Activated naive CD4-positive, alpha-beta T cell treated with Interleukin-2 at 50 U/mL for 16 hours (primary cell): Measurements from ENCODE around the gene MYLK4.

Experiments used
- DNase-seq: peaks from one replicate; pipeline ENCODE4 v3.0.0-alpha.2; 2020

Gene MYLK4

DNA sequence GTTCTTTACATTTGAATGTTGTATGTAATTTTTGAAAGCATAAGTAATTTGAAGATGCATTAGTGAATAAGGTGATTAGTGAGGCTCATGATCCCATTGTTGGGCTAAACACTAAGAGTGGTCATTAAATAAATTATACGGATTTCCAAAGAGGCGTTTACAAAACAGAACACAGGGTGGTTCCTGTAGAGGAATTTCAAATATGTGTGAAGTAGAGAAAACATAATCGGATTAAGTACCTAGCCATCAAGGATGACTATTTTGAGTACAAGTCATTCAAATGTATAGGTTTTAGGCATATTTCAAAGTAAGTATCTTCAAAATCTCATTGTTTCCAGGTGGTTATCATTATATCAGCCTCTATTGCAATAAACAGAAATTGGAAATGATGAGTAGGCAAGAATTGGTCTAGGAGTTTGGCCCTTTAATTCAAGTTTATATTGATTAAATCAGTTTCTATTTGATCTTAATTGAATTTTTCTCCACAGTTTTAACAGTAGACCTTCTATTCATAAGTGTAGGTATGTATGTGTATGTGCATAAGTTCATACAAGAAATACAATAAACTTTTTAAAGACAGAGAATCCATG lies 94.8 kb downstream of the MYLK4 start:
- DNase-seq: no peak

DNA sequence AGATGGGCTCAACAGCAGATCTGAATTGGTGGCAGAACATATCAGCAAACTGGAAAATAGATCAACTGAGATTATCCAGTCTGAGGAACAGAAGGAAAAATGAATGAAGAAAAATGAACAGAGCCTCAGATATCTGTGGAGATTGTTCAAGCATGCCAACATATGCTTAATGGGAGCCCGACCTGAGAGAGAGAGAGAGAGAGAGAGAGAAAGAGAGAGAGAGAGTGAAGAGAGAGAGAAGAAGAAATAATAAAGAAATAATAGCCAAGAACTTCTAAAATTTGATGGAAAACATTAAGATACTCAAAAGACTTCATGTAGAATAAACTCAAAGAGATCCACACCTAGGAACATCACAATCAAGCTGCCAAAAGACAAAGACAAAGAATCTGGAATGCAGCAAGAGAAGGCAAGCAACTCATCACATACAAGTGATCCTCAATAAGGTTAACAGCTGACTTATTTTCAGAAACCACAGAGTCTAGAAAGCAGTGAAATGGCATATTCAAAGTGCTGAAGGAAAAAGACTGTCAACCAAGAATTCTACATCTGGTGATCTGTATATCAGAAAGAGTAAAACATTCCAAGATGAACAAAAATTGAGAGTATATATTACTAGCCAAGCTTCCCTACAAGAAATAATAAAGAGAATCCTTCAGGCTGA lies 97.2 kb downstream of the MYLK4 start:
- DNase-seq: no peak

DNA sequence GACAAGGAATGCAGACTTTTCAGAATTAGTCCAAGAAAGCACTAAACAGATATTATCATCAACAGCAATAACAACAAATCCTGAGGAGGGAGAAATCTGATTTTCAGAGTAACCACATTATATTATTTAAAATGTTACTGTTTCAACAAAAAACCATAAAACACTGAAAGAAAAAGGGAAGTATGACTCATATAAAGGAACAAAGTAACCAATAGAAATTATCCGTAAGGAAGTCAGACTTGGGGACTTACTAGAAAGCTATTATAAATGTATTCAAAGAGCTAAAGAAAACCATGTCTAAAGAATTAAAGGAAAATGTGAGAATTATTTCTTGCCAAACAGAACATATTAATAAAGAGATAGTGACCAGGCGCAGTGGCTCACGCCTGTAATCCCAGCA lies 98.1 kb downstream of the MYLK4 start:
- DNase-seq: no peak

DNA sequence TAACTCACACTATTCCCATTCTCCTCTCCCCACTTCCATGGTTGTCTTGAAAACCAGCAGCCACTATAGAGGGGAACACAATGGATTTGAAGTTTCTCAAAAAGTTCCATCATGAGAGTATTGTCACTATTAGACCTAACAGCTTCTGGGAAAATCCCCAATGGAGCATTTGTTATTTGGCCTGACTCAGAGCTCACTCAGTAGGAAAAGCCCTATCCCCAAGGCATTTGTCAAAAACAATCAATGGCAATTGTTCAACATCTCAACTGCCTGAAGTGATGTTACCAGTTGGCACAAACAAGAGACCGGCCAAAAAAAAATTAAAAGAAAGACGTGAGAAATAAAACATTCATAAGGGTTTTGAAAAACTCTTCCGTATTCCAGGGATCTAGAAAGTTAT lies 98.8 kb downstream of the MYLK4 start:
- no peak for DNase-seq

DNA sequence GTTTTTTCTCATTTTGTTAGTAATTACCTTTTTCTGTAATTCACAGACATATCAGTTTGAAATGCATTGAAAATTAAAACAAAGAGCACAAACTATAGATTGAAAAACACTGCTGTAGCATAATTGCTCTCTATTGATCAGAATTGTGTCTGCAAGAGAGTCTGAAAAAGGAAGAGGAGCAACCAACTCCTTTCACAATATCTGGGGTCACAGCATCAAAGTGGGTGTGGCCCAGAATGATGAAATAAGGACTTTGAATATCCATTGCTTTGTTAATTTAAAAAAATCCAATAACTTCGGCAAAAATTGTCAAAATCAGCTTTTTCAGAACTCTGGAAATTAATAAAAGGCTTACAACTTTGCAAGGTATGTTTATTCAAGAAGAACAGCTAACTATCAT lies 99.2 kb downstream of the MYLK4 start:
- DNase-seq: no peak

DNA sequence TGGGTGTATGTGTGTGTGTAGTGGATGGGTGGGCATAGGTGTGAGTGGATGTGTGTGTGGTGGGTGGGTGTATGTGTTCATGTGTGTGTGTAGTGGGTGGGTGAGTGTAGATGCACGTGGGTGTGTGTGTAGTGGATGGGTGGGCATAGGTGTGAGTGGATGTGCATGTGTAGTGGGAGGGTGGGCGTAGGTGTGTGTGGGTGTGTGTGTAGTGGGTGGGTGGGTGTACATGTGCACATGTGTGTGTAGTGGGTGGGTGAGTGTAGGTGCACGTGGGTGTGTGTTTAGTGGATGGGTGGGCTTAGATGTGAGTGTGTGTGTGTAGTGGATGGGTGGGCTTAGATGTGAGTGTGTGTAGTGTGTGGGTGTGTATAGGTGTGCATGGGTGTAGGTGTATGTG lies 104.4 kb downstream of the MYLK4 start:
- DNase-seq: no peak

DNA sequence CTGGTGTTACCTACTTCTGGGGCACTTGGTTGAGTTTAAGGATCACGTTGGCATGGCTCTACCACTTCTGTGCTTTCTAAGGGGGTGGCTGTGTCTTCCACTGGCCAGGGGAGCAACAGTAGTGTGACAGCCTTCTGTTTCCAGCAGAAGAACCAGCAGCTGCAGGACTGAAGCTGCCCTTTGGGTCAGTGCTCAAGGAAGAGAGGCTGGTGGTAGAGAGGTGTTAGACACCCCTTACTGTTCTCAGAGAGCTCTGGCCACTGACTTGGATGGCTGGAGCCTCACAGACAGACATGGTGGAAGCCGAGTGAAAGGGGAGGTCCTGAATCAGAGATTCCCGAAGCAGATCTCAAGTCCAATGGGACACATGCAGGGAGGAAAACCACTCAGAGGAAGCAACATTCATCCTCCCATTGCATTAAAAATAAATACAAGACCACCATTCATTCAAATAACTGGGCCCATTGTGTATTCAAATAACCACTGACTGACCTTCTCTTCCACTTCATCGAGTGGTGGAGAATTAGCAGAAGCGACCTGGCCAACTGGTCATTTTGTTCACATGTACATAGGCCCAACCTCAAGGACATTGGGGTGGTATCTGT lies 106.7 kb downstream of the MYLK4 start:
- no peak for DNase-seq

DNA sequence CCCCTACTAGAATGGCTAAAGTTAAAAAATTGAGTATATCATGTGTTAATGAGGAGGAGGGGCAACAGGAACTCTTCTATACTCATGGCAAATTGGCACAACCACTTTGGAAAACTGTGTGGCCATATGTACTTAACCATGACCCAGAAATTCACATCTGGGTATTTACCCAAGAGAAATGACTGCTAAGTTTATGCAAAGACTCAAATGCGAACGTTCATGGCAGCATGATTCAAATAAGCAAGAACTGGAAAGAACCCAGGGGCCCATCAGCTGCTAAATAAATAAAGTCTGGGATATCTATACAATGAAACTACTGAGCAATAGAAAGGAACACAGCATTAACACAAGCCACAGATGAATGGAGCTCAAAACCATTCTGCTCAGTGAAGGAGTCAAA lies 107.6 kb downstream of the MYLK4 start:
- no peak for DNase-seq

DNA sequence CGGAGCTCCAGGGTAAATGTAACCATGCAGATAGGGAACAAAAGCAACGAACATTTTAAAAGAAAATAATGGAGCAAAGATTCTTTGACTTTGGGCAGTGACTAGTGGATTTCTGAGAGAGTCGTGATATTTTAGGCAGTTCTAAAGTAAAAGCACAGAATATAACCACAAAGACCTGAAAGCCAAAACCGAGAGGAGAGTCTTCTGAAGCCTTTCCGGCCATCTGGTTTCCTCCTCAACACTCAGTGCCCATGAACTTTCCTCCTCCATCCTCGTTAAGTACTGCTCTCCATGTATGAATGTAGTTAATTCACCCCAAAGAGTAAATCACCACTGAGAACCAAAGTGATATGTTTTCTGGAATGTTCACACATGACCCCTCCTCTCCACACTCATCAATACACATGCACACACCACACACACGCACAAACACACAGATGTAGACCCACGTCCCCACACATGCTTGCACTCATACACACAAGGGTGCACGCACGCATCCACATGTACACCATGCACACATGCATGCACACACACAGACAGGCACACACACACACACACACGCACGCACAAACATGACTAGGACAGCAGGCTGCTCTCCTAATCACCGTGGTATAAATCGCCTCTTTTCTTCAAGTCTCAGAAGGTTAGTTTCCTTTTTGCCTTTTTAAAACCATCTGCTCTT lies 109.5 kb downstream of the MYLK4 start:
- DNase-seq: no peak

DNA sequence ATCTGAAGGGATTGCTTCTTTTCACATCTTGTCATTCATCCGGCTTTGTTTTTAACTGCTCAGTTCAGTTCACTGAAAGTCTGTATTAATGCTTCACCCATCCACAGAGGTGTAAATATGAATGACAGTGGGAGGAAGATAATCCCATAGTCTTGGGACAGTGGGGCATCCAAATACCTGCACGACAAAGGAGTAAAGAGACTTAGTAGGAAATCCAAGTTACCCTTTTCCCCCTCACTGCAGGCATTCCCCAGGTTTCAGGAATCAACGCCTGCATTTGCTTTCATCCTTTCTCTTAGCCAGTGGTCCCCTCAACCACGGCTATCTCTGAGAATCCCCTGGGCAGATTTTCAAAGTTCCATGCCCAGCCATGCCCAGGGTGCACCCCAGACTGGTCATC lies 110.2 kb downstream of the MYLK4 start:
- no peak for DNase-seq

DNA sequence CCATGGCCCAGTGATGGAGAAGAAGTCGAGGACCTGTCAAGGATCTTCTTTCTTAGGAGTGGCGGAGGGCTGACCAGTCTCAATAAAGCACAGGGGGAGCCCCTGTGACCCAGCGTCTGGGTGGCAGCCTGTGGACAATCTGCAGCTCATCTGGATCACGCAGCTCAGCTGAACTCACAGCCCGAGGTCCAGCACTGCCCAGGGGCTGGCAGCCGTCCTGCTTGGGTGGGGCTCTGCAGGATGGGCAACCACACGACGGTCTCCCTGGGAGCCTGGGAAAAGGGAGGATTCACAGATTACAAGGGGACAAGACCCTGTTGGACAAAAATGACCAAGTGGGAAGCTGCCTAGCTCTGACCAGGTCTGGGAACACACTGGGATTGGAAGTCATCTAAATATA lies 110.8 kb downstream of the MYLK4 start:
- no peak for DNase-seq

DNA sequence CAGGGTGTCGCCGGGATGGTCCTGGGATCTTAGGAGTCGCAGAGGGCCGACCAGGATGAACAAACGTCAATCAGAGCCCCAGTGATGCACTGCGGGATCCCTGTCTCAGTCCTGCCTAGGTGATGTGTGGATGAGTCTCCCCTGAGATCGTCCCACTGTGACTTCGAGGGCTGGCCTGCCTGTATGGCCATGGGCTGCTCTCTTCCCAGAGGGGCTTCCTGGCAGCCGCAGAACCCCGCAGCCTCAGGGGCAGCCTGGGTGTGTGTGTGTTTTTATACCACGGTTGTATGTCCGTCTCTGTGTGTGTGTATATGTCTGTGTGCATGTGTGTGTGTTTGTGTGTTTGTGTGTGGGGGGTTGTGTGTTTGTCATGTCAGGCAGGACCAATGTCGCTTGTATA lies 111.6 kb downstream of the MYLK4 start:
- DNase-seq: no peak

DNA sequence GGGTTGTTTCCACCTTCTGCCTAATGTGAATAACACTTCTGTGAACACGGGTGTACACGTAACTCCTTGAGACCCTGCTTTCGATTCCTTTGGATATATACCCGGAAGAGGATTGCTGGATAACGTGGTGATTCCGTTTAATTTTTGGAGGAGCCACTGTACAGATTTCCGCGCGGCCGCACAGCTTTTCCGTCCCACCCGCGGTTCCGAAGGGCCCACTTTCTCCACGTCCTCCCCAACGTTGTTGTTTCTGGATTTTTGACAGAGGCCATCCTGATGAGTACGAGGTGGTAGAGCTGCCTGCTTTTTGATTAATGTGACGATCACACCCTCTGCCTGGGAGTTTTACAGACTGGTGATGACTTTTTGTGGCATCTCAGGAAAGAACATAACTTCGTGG lies 114.0 kb downstream of the MYLK4 start:
- no peak for DNase-seq

DNA sequence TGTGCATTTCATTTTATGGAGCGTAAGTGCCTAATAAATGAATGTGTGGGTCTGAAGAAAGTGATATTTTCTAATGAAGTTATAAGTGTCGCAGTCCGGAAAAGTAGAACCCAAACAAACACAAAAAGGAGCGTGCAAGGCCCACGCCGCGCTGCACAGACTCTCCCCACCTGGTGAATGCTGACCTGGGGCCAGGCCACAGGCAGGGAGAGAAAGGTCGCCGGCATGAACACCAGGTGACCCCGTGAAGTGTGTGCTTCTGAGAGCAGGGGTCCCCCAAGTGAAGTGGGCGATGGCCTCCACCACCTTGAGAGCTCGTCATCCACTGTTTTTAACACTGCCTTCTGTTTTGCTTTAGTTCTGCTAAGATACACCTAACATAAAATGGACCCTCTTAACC lies 114.8 kb downstream of the MYLK4 start:
- DNase-seq: no peak

DNA sequence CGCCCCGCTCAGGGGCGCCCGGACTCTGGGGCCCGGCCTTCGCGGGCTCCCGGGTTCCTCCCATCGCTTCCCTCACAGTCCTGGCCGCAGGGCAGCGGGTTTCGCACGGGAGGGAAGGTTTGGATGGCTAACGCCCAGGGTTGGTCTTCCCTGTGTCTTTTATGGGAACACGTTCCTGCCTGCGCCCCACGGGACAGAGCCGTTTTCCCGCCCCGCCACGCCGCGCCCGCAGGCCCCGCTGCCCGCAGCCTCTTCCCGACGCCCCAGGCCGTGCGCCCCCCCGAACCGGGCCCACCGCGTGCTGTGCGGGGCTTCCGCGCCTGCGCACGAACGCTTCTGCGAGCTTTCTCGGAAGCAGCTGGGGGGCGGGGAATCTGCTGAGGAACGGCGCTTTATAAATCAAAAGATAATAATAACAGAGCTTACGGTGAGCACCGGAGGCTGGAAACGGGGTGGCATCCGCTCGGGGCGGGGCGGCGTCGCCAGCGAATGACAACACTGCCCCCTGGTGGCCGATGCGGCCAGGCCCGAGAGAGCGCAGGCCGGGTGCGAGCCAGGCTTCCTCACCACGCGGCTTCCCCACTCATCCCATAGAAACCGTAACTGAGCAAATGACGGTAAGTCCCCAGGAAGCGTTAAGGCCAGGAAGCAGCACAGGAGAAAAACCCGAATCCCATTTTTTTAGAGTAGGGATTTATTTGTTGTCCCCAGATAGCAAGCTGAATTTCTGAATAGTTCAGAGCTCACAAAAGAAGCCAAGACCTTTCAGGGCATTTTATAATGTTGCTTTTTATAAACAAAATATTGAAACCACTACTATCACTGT lies 116.4 kb downstream of the MYLK4 start:
- peak; percentile 83 for DNase-seq

DNA sequence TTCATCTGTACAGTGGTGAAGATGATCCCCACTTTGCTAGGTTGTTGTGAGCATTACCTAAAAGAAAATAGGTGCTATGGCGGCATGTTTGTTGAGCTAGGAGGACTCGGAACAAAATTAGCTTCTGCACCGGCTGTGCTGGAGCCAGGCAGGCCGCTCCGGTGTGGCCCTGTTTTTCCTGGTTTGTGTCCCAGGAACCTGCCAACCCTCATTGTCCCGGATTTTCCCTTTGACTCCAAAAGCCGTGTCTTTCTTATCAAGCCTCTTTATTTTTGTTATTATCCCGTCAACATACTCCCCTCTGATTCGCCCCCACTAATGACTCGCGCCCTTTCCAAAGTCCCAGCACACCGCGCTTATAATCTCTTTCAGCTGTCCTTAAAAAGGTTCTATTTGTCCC lies 117.0 kb downstream of the MYLK4 start:
- no peak for DNase-seq

DNA sequence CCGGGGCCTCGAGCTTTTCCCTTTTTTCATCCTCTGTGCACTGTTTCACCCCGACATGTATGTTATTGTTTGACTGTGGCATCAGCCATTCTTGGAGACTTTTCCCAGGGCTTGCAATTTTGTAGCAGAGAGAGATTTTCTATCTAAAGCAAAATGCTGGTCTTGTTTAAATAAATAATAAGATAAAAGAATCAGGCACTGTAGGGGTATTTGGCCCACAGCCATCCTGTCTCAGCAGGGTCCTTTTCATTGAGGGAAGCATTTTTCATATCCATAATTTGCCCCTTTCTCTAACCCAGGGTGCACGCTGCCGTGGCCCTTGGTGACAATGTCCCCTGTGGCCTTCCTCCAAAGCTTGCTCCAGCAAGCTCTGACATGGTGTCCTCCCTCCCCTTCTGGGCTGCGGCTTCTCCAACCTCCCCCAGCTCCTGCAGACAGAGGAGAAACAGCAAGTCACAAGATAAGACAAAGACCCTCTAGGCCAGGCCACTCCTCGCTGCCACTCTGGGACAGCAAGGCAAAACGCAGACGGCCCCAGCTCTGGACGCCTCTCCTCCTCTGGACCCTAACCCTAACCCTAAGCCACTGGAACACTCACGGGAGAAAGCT lies 117.6 kb downstream of the MYLK4 start:
- no peak for DNase-seq

DNA sequence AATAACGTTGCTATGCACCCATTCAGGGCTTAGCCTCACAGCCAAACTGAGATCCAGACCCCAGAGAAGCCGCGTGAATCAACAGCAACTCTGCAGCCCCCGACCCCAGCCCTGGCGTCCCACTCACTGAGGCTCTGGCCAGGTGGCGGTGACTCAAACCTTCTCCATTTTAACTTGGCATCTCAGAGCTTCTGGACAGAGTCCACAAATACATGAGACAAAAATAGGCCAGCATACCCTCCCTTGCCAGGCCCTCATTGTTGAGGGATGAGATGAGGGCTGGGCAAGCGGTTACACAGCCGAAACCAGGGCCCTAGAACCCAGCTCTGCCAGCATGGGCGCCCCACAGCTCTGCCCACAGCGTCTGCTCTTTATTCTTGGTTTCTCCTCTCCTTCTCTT lies 118.4 kb downstream of the MYLK4 start:
- DNase-seq: no peak

DNA sequence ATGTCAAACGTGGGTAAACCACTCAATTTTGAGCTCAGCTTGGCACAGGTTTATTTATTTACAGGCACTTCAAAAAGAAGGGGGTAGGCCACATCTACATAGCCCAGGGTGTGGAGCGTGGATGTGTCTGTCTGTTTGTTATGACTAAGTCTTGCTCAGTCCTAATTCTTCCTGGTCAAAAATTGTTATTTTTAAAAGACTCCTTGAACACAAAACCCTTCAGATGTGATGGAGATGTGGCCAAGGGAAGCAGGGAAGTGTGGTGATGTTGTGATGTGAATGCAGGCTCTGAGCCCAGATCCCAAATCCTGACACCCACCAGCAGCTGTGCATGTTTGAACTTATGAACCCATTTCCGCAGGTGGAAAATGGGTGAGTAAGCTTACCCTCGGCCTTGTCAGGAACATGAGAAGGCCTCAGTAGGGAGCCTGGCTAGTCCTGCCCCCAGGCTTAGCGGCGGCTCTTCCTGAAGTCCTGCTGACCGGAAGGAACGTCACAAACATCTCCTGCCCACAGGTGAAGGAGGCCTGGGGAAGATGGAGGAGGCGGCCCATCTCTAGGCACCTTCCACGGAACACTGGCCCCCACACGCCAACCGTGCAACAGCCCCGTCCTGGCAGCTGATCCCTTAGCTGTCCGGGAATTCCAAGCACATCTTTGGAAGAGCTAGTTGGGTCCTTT lies 119.7 kb downstream of the MYLK4 start:
- no peak for DNase-seq

DNA sequence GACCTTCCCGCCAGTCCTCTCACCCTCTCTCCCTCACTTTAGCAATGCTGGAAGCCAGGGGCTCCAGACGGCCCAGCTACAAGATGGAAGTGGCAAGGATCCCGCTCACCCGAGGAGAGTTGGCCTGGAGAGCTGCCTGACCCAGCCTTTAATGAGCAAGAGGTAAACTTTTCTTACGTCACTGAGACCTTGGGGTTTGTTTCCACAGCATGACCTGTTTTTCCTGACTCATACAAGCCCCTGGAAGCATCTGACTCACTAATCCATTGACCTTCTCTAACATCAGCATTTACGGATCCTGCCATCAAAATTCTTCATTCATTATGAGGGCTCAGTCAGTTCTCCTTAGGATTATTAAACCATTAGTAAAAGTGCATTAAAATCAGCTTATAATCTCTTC lies 120.4 kb downstream of the MYLK4 start:
- no peak for DNase-seq

DNA sequence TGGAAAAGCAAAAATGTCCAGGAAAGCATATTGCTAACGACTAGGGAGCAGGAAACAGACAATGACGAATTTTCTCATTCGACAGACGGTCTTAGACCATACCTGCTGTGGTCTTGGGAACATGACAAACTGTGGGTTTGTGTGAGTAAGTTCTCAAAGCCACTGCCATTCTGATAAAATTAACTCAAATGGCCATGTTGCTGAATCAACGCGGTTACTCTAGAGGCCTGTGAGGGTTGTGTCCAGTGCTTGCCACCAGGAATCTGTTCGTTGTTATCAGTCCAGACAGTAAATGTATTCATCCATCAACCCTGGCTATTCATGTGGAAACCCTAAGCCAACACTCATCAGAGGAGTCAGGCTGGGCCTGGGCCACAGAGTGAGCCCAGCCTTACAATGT lies 124.3 kb downstream of the MYLK4 start:
- DNase-seq: no peak

DNA sequence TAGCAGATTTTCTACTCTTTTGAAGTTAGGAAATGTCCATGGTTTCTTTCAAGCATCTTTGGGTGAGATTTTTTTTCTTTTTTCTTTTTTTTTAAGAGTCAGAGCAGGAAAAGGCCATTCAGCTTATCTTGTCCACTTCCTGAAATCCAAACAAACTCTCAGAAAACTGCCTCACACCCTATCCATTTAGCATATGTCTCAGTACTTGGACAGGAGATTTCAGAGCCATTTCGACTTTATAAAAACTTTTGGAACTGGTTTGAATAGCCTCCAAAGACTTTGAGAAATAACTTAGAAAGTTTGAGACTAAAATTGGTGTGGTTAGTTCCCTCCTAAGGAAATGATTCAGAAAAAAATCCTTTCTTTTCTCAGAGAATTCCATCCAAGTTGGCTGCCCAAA lies 125.1 kb downstream of the MYLK4 start:
- no peak for DNase-seq
